ENCODE results near the gene ORM2.

The ORM2 gene

DNA sequence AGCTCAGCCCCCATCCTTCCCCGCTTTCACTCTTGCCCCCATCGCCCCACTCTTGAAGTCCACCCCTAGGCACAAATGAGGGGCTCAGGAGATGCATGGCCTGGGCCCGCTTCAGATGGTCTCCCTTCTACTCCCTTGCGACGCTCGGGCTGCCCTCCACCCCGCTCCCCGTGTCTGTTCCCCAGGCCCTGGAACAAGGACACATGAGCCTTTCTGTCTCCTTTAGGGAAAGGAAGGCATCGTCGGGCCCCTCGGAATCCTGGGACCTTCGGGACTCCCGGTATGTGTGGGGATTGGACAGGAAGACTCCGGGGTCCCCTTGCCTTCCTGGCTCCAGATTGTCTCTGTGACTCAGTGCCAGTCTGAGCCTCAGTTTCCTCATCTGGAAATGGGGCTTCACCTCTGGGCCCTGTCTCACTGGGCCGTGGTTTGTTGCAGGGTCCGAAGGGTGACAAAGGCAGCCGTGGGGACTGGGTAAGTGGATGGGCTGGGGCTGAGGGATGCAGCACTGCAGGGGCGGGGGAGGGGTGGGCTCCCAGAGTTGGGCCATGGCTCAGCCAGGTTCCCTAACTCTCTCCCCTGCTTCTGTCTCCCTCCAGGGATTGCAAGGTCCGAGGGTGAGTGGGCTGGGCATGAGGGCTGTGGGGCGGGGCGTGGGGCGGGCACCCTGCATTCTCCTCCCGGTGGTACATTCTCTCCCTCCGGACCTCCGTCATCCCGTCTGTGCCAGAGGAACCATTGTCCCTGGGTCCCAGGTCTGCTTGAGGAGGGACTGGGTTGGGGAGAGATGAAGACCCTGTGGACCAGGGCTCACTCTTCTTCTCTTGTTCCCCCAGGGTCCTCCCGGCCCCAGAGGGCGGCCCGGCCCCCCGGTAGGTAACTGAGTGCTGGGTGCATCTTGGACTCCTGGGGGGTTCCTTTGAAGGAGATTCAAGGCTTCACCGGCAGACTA lies 28.5 kb upstream of the ORM2 start:
- TF ChIP-seq, protein P1, sequence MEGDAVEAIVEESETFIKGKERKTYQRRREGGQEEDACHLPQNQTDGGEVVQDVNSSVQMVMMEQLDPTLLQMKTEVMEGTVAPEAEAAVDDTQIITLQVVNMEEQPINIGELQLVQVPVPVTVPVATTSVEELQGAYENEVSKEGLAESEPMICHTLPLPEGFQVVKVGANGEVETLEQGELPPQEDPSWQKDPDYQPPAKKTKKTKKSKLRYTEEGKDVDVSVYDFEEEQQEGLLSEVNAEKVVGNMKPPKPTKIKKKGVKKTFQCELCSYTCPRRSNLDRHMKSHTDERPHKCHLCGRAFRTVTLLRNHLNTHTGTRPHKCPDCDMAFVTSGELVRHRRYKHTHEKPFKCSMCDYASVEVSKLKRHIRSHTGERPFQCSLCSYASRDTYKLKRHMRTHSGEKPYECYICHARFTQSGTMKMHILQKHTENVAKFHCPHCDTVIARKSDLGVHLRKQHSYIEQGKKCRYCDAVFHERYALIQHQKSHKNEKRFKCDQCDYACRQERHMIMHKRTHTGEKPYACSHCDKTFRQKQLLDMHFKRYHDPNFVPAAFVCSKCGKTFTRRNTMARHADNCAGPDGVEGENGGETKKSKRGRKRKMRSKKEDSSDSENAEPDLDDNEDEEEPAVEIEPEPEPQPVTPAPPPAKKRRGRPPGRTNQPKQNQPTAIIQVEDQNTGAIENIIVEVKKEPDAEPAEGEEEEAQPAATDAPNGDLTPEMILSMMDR (IDR thresholded peaks at IDR 0.05; ENCODE audit: low read depth, low read length): no peak
- no peak for TF ChIP-seq EZH2phosphoT487 (IDR thresholded peaks at IDR 0.05; ENCODE audit: low read depth)
- Histone ChIP-seq H3K4me2 (ENCODE audit: low read length) (no peak overlapping the region), H3K36me3 (replicated peaks; ENCODE audit: low read depth, low read length) (no peaks in the 10 kb centered on the region)

DNA sequence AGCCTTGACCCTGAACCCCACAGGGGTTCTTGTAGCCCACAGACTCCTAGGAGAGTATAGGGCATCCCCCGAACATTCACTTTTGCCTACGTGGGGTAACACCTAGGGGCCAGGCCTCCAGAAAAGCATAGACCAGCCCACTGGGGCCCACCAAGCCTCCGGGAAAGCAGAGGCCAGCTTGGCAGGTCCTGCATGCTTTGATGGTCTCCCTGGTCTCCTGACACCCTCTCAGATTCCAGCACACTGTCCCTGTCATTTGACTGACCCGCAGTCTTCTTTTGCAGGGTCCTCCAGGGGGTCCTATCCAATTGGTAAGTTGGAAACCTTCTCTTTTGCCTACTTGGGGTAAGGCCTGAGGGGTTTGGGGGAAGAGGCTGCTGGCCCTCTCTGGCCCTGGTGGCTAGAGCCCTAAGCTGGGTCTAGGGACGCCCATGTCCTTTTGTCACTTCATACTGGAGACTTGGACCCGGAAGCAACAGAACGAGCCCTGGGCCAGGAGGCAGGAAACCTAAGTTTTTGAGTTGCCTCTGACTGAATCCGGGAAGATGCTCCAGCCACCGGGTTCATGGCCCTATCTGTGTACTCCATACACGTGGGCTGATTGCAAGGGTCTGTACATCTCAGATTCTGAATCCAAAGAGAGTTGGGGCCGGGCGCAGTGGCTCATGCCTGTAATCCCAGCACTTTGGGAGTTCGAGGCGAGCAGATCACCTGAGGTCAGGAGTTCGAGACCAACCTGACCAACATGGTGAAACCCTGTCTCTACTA lies 27.7 kb upstream of the ORM2 start:
- H3K9ac ChIP-seq (ENCODE audit: low read length): no peak overlapping the region

More for the DNA sequence above, 28.5 kb upstream of the ORM2 start:
- Histone ChIP-seq H3K4me1 (ENCODE audit: low read length) (no peaks in the 10 kb centered on the region), H3K9me3 (ENCODE audit: insufficient read depth, low read length) (0 out of 2 replicates have a peak, but pooled peaks cover 2% of the 10 kb centered on the region), H3K4me3 (ENCODE audit: low read length) (no peak overlapping the region), H3K79me2 (ENCODE audit: low read length) (no peaks in the 10 kb centered on the region), H3K27ac (ENCODE audit: low read length) (no peak overlapping the region), H4K20me1 (ENCODE audit: insufficient read depth, low read length) (no peaks in the 10 kb centered on the region), H3K9ac (ENCODE audit: low read length) (no peak overlapping the region), H3K27me3 (ENCODE audit: low read depth, low read length) (peaks cover 10% of the 10 kb centered on the region), H2AFZ (ENCODE audit: low read depth, low read length) (no peak overlapping the region)

DNA sequence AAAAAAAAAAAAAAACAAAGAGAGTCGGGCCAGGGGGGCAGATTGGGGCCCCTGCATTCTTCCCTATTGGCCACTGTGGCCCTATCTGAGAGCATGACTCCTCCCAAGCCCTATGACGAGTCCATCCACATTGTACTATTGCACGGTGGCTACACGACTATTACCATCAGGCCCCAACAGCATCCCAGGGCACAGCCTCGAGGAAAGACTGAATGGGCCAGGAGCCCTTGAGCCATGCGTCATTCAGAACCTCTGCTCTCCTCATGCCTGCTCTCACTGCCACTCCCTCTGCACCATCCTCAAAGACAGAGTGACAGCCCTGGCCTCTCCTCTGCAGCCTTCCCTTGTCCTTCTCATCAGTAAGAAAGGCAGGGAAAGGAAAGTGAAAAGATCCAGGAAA lies 26.9 kb upstream of the ORM2 start:
- no peak overlapping the region for H3K4me2 ChIP-seq (ENCODE audit: low read length)
- H3K27ac ChIP-seq (ENCODE audit: low read length): no peak overlapping the region
- no peak overlapping the region for H3K9ac ChIP-seq (ENCODE audit: low read length)
- no peak overlapping the region for H3K4me3 ChIP-seq (ENCODE audit: low read length)
- H3K4me1 ChIP-seq (ENCODE audit: low read length): no peaks in the 10 kb centered on the region
- TF ChIP-seq, protein P1 (IDR thresholded peaks at IDR 0.05; ENCODE audit: low read depth, low read length): no peak
- TF ChIP-seq EZH2phosphoT487 (IDR thresholded peaks at IDR 0.05; ENCODE audit: low read depth): no peak
- H4K20me1 ChIP-seq (ENCODE audit: insufficient read depth, low read length): no peaks in the 10 kb centered on the region
- H3K36me3 ChIP-seq (replicated peaks; ENCODE audit: low read depth, low read length): no peaks in the 10 kb centered on the region
- H2AFZ ChIP-seq (ENCODE audit: low read depth, low read length): no peak overlapping the region
- no peaks in the 10 kb centered on the region for H3K9me3 ChIP-seq (ENCODE audit: insufficient read depth, low read length)
- H3K79me2 ChIP-seq (ENCODE audit: low read length): no peaks in the 10 kb centered on the region
- H3K27me3 ChIP-seq (ENCODE audit: low read depth, low read length): peaks cover 7% of the 10 kb centered on the region; the same call in 1 of the 2 replicates

More for the DNA sequence above, 27.7 kb upstream of the ORM2 start:
- Histone ChIP-seq H3K4me3 (ENCODE audit: low read length) (no peak overlapping the region), H2AFZ (ENCODE audit: low read depth, low read length) (no peak overlapping the region), H4K20me1 (ENCODE audit: insufficient read depth, low read length) (no peaks in the 10 kb centered on the region), H3K27ac (ENCODE audit: low read length) (no peak overlapping the region), H3K27me3 (ENCODE audit: low read depth, low read length) (peaks cover 10% of the 10 kb centered on the region), H3K36me3 (replicated peaks; ENCODE audit: low read depth, low read length) (no peaks in the 10 kb centered on the region), H3K9me3 (ENCODE audit: insufficient read depth, low read length) (no peaks in the 10 kb centered on the region), H3K4me1 (ENCODE audit: low read length) (no peaks in the 10 kb centered on the region), H3K79me2 (ENCODE audit: low read length) (no peaks in the 10 kb centered on the region), H3K4me2 (ENCODE audit: low read length) (no peak overlapping the region)
- TF ChIP-seq, protein P1 (IDR thresholded peaks at IDR 0.05; ENCODE audit: low read depth, low read length): no peak
- no peak for TF ChIP-seq EZH2phosphoT487 (IDR thresholded peaks at IDR 0.05; ENCODE audit: low read depth)

DNA sequence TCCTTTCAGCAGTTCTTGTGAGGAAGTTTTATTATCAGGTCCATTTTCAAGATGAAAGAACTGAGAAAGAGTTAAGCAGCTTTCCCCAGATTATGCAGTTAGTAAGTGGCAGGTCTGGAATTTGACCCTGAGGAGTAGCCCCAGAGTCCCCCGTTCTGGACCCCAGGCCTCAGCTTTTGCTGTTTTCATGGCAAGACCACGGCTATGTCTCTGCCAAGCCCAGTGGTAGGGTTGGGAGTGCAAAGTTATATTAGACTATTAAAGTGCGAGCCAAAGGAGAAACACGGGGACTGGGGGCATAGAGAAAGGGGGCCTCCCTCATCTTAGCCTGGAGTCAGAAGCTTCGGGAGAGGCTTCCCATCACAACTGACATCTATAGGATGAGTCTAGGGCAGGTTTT lies 26.1 kb upstream of the ORM2 start:
- H3K36me3 ChIP-seq (replicated peaks; ENCODE audit: low read depth, low read length): no peaks in the 10 kb centered on the region
- H4K20me1 ChIP-seq (ENCODE audit: insufficient read depth, low read length): no peaks in the 10 kb centered on the region
- no peaks in the 10 kb centered on the region for H3K79me2 ChIP-seq (ENCODE audit: low read length)
- no peak overlapping the region for H2AFZ ChIP-seq (ENCODE audit: low read depth, low read length)
- H3K9ac ChIP-seq (ENCODE audit: low read length): no peak overlapping the region
- H3K27me3 ChIP-seq (ENCODE audit: low read depth, low read length): peaks cover 7% of the 10 kb centered on the region; the same call in 1 of the 2 replicates
- no peak overlapping the region for H3K4me2 ChIP-seq (ENCODE audit: low read length)
- H3K4me3 ChIP-seq (ENCODE audit: low read length): no peak overlapping the region
- TF ChIP-seq, protein P1 (IDR thresholded peaks at IDR 0.05; ENCODE audit: low read depth, low read length): no peak
- no peak for TF ChIP-seq EZH2phosphoT487 (IDR thresholded peaks at IDR 0.05; ENCODE audit: low read depth)
- no peaks in the 10 kb centered on the region for H3K4me1 ChIP-seq (ENCODE audit: low read length)
- H3K9me3 ChIP-seq (ENCODE audit: insufficient read depth, low read length): no peaks in the 10 kb centered on the region
- no peak overlapping the region for H3K27ac ChIP-seq (ENCODE audit: low read length)

All from OCI-LY3 (cell line).